ENCODE data around the gene KLHL20. TPM values are rescaled to one million over a fixed set of nuclear protein-coding genes. Genes with fewer than 3 reads are reported as not detected.

The KLHL20 gene
- total RNA-seq, 1 experiment from 2014 or later = 17.7 TPM

DNA sequence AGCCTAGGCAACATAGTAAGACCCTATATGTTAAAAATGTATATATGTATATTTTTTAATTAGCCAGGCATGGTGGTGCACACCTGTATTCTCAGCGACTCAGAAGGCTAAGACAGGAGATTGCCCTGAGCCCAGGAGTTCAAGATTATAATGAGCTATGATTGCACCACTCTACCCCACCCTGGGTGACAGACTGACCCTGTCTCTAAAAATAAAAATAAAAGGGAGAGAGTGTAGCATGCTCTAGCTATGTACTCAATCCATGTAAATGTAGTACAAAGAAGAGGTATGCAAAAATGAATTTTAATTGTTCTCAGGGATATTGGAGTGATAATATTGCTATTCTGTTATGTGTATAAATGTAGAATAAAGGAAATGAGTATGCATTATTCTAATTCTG lies 56.8 kb downstream of the KLHL20 start:
- Histone ChIP-seq H3K27me3 (replicated peaks; ENCODE audit: insufficient read depth, low read depth, low read length, poor library complexity) (no peaks in the 10 kb centered on the region), H3K9me3 (ENCODE audit: low read depth, low read length, poor library complexity, severe bottlenecking) (no peaks in the 10 kb centered on the region), H3K27ac (ENCODE audit: low read depth, low read length, poor library complexity, severe bottlenecking) (no peak overlapping the region), H3K4me3 (ENCODE audit: low read depth, low read length, poor library complexity, severe bottlenecking) (no peak overlapping the region), H3K36me3 (ENCODE audit: insufficient read depth, low read length, poor library complexity, severe bottlenecking) (no peaks in the 10 kb centered on the region), H3K4me1 (ENCODE audit: insufficient read depth, low read length, poor library complexity, severe bottlenecking) (no peaks in the 10 kb centered on the region)
- CTCF ChIA-PET = no interaction called here
- no peak for DNase-seq (ENCODE audit: low spot score)
- TF ChIP-seq EZH2 (IDR thresholded peaks at IDR 0.05; ENCODE audit: borderline replicate concordance, low read depth, low read length, poor library complexity, severe bottlenecking) = no peak
- TF ChIP-seq, protein P1, sequence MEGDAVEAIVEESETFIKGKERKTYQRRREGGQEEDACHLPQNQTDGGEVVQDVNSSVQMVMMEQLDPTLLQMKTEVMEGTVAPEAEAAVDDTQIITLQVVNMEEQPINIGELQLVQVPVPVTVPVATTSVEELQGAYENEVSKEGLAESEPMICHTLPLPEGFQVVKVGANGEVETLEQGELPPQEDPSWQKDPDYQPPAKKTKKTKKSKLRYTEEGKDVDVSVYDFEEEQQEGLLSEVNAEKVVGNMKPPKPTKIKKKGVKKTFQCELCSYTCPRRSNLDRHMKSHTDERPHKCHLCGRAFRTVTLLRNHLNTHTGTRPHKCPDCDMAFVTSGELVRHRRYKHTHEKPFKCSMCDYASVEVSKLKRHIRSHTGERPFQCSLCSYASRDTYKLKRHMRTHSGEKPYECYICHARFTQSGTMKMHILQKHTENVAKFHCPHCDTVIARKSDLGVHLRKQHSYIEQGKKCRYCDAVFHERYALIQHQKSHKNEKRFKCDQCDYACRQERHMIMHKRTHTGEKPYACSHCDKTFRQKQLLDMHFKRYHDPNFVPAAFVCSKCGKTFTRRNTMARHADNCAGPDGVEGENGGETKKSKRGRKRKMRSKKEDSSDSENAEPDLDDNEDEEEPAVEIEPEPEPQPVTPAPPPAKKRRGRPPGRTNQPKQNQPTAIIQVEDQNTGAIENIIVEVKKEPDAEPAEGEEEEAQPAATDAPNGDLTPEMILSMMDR (conservative IDR thresholded peaks at IDR 0.05; ENCODE audit: low read depth, low read length) = no peak
- intact Hi-C loops (cut with micrococcal nuclease; ENCODE audit: unreplicated experiment) = no loop called here
- no TSS peak for BruUV-seq (replicated peaks)
- POLR2A ChIA-PET (ENCODE audit: low non-redundant PET) = no interaction called here

DNA sequence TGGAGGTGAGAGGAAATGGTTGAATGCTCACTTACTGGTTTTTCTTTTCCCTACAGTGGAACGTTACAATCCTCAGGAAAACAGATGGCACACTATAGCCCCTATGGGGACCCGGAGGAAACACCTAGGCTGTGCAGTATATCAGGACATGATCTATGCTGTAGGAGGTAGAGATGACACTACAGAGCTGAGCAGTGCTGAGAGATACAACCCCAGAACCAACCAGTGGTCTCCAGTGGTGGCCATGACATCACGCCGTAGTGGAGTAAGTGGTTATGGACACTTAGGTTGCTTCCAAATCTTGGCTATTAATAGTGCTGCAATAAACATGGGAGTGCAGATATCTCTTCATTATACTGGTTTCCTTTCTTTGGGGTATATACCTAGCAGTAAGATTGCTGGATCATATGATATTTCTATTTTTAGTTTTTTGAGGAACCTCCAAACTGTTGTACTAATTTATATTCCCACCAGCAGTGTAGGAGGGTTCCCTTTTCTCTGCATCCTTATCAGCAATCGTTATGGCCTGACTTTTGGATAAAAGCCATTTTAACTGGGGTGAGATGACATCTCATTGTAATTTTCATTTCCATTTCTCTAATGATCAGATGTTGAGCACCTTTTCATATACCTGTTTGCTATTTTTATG lies 60.9 kb downstream of the KLHL20 start:
- TF ChIP-seq, protein P1 (conservative IDR thresholded peaks at IDR 0.05; ENCODE audit: low read depth, low read length) = no peak
- no peak for TF ChIP-seq EZH2 (IDR thresholded peaks at IDR 0.05; ENCODE audit: borderline replicate concordance, low read depth, low read length, poor library complexity, severe bottlenecking)
- intact Hi-C loops (cut with micrococcal nuclease; ENCODE audit: unreplicated experiment) = no loop called here
- Histone ChIP-seq H3K9me3 (ENCODE audit: low read depth, low read length, poor library complexity, severe bottlenecking) (no peaks in the 10 kb centered on the region), H3K4me1 (ENCODE audit: insufficient read depth, low read length, poor library complexity, severe bottlenecking) (no peaks in the 10 kb centered on the region), H3K4me3 (ENCODE audit: low read depth, low read length, poor library complexity, severe bottlenecking) (no peak overlapping the region), H3K27ac (ENCODE audit: low read depth, low read length, poor library complexity, severe bottlenecking) (no peak overlapping the region), H3K36me3 (ENCODE audit: insufficient read depth, low read length, poor library complexity, severe bottlenecking) (peaks cover 6% of the 10 kb centered on the region), H3K27me3 (replicated peaks; ENCODE audit: insufficient read depth, low read depth, low read length, poor library complexity) (no peaks in the 10 kb centered on the region)
- BruUV-seq (replicated peaks) = no TSS peak
- ChIA-PET POLR2A (ENCODE audit: low non-redundant PET) (no interaction called here), CTCF (no interaction called here)
- no peak for DNase-seq (ENCODE audit: low spot score)

DNA sequence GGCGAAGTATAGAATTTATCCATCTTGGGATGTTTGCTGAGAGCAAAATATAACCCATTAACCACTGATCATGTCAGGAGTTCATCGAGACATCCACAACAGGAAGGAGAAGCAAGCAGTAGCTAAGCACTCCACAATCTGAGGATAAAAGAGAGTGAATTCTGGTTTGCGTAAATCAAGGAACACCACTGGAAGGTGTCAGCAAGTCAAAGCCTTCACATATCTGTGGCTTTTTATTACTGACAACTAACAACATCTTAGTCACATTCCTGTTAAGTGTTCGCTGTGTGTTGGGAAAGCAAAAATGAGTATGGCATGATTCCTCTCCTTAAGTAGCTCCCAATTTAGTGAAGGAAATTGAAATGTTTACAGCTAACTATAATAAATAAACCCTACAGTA lies 65.2 kb downstream of the KLHL20 start:
- CTCF ChIA-PET = no interaction called here
- Histone ChIP-seq H3K27me3 (replicated peaks; ENCODE audit: insufficient read depth, low read depth, low read length, poor library complexity) (no peaks in the 10 kb centered on the region), H3K27ac (ENCODE audit: low read depth, low read length, poor library complexity, severe bottlenecking) (no peak overlapping the region), H3K36me3 (ENCODE audit: insufficient read depth, low read length, poor library complexity, severe bottlenecking) (peaks cover 11% of the 10 kb centered on the region), H3K9me3 (ENCODE audit: low read depth, low read length, poor library complexity, severe bottlenecking) (no peaks in the 10 kb centered on the region), H3K4me3 (ENCODE audit: low read depth, low read length, poor library complexity, severe bottlenecking) (no peak overlapping the region), H3K4me1 (ENCODE audit: insufficient read depth, low read length, poor library complexity, severe bottlenecking) (no peaks in the 10 kb centered on the region)
- DNase-seq (ENCODE audit: low spot score) = no peak
- intact Hi-C loops (cut with micrococcal nuclease; ENCODE audit: unreplicated experiment) = no loop called here
- POLR2A ChIA-PET (ENCODE audit: low non-redundant PET) = interaction anchor here (0.8 kb wide), 1 partner anchor 222 kb away, joined by 5 read pairs; no protein-coding TSS in a partner anchor
- no TSS peak for BruUV-seq (replicated peaks)
- no peak for TF ChIP-seq EZH2 (IDR thresholded peaks at IDR 0.05; ENCODE audit: borderline replicate concordance, low read depth, low read length, poor library complexity, severe bottlenecking)
- TF ChIP-seq, protein P1 (conservative IDR thresholded peaks at IDR 0.05; ENCODE audit: low read depth, low read length) = no peak
